ENCODE results near the gene TSSK6.

The TSSK6 gene

DNA sequence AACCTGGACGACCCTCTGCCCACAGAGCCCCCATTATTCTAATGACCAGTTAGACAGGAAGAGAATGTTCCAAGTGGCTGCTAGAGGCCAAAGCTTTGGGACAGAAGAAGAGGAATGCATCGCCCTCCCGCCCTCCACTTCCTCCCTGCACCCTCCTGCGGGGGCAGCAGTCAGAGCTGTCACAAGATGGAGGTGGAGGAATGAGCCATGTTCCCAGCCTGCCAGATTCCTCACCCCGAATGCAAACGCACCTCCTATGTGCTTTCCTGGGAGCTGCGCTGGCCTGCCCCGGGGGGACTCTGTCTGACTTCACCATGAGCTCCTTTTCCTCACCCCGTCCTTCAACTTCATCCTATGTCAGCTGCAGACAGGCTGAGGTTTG lies 15.1 kb upstream of the TSSK6 start:
- Mint-ChIP-seq H3K4me1 (peaks cover 20% of the 10 kb centered on the region), H3K4me3 (no peak overlapping the region), H3K9me3 (no peaks in the 10 kb centered on the region), H3K27me3 (ENCODE audit: low read depth) (peaks cover 3% of the 10 kb centered on the region), H3K36me3 (ENCODE audit: low read depth) (peaks cover 11% of the 10 kb centered on the region), H3K27ac (no peak overlapping the region)
- TF ChIP-seq, protein P1, sequence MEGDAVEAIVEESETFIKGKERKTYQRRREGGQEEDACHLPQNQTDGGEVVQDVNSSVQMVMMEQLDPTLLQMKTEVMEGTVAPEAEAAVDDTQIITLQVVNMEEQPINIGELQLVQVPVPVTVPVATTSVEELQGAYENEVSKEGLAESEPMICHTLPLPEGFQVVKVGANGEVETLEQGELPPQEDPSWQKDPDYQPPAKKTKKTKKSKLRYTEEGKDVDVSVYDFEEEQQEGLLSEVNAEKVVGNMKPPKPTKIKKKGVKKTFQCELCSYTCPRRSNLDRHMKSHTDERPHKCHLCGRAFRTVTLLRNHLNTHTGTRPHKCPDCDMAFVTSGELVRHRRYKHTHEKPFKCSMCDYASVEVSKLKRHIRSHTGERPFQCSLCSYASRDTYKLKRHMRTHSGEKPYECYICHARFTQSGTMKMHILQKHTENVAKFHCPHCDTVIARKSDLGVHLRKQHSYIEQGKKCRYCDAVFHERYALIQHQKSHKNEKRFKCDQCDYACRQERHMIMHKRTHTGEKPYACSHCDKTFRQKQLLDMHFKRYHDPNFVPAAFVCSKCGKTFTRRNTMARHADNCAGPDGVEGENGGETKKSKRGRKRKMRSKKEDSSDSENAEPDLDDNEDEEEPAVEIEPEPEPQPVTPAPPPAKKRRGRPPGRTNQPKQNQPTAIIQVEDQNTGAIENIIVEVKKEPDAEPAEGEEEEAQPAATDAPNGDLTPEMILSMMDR (IDR thresholded peaks at IDR 0.05; ENCODE audit: unreplicated experiment in 3 of 3), result no peak

- Mint-ChIP-seq H3K9me3 (no peaks in the 10 kb centered on the region), H3K4me3 (no peak overlapping the region), H3K27ac (peak overlapping the region in 1 of 3 experiments; percentile 82), H3K36me3 (ENCODE audit: low read depth) (peaks cover 11% of the 10 kb centered on the region), H3K27me3 (ENCODE audit: low read depth) (peaks cover 3% of the 10 kb centered on the region), H3K4me1 (peaks cover 20% of the 10 kb centered on the region)
- TF ChIP-seq, protein P1 (IDR thresholded peaks at IDR 0.05; ENCODE audit: unreplicated experiment in 3 of 3), result no peak
Observed at GRCh38 chr19:19529783-19530422, 14.6 kb upstream of the TSSK6 start.

GRCh38 chr19:19528721-19529490 lies 13.6 kb upstream of the TSSK6 start, which contains the start of gene YJEFN3:
Gene YJEFN3, plus strand, starts transcription at chr19:19528911. Its CDS starts 22 bp downstream, at chr19:19528933.
- H3K4me3 Mint-ChIP-seq, result no peak within 1 kb of the TSS
- H3K27ac Mint-ChIP-seq, result peak within 1 kb of the TSS in 1 of 3 experiments; percentile 82
- peaks cover 3% of the 10 kb centered on the region for H3K27me3 Mint-ChIP-seq (ENCODE audit: low read depth)

GRCh38 chr19:19527674-19528625 lies 12.6 kb upstream of the TSSK6 start:
- Mint-ChIP-seq H3K27me3 (ENCODE audit: low read depth) (peaks cover 1% of the 10 kb centered on the region), H3K9me3 (no peaks in the 10 kb centered on the region), H3K36me3 (ENCODE audit: low read depth) (peaks cover 13% of the 10 kb centered on the region)

More at GRCh38 chr19:19528721-19529490, 13.6 kb upstream of the TSSK6 start, which contains the start of gene YJEFN3:
- H3K36me3 Mint-ChIP-seq (ENCODE audit: low read depth), result peaks cover 11% of the 10 kb centered on the region
- TF ChIP-seq, protein P1 (IDR thresholded peaks at IDR 0.05; ENCODE audit: unreplicated experiment in 3 of 3), result no peak
- H3K9me3 Mint-ChIP-seq, result no peaks in the 10 kb centered on the region
- peaks cover 14% of the 10 kb centered on the region for H3K4me1 Mint-ChIP-seq

GRCh38 chr19:19527371-19527656 lies 12.0 kb upstream of the TSSK6 start:
- Mint-ChIP-seq H3K36me3 (ENCODE audit: low read depth) (peaks cover 17% of the 10 kb centered on the region), H3K27me3 (ENCODE audit: low read depth) (no peaks in the 10 kb centered on the region), H3K4me3 (no peak overlapping the region), H3K4me1 (peaks cover 11% of the 10 kb centered on the region), H3K9me3 (no peaks in the 10 kb centered on the region), H3K27ac (peak overlapping the region in 1 of 3 experiments; percentile 91)
- TF ChIP-seq, protein P1 (IDR thresholded peaks at IDR 0.05; ENCODE audit: unreplicated experiment in 3 of 3), result no peak

More at GRCh38 chr19:19527674-19528625, 12.6 kb upstream of the TSSK6 start:
- H3K4me3 Mint-ChIP-seq, result no peak overlapping the region
- H3K27ac Mint-ChIP-seq, result no peak overlapping the region
- H3K4me1 Mint-ChIP-seq, result peaks cover 11% of the 10 kb centered on the region
- TF ChIP-seq, protein P1 (IDR thresholded peaks at IDR 0.05; ENCODE audit: unreplicated experiment in 3 of 3), result no peak

All from nephron (organoid).